ENCODE results near the gene MRPS7. TPM values are rescaled to one million over a fixed set of nuclear protein-coding genes. Genes with fewer than 3 reads are reported as not detected.

The MRPS7 gene
- total RNA-seq, 3 donors from 2014 or later, result 37.0 to 46.5 (median 40.1) TPM

- H3K27ac ChIP-seq, result no peak overlapping the region
- H3K9me3 ChIP-seq, result no peaks in the 10 kb centered on the region
- no peaks in the 10 kb centered on the region for H3K4me1 ChIP-seq
- no peaks in the 10 kb centered on the region for H3K36me3 ChIP-seq
- H3K4me3 ChIP-seq, result no peak overlapping the region
- intact Hi-C loops (cut with DNase I; ENCODE audit: low total_unique reads), result no loop called here
- DNase-seq (ENCODE audit: low spot score in 2 of 2), result no peak
- TF ChIP-seq CTCF (IDR thresholded peaks at IDR 0.05) (no peak), POLR2A (IDR thresholded peaks at IDR 0.05) (no peak), POLR2AphosphoS5 (IDR thresholded peaks at IDR 0.05) (no peak)
- no peaks in the 10 kb centered on the region for H3K27me3 ChIP-seq
Observed at GRCh38 chr17:75285123-75285522, 23.4 kb downstream of the MRPS7 start.

GRCh38 chr17:75287221-75287620 is 25.5 kb downstream of the MRPS7 start:
- intact Hi-C loops (cut with DNase I; ENCODE audit: low total_unique reads), result no loop called here
- DNase-seq (ENCODE audit: low spot score in 2 of 2), result no peak
- Histone ChIP-seq H3K36me3 (no peaks in the 10 kb centered on the region), H3K27me3 (no peaks in the 10 kb centered on the region), H3K4me3 (no peak overlapping the region), H3K4me1 (no peaks in the 10 kb centered on the region), H3K9me3 (no peaks in the 10 kb centered on the region), H3K27ac (no peak overlapping the region)
- TF ChIP-seq CTCF (IDR thresholded peaks at IDR 0.05) (no peak), POLR2A (IDR thresholded peaks at IDR 0.05) (no peak), POLR2AphosphoS5 (IDR thresholded peaks at IDR 0.05) (no peak)

- intact Hi-C loops (cut with DNase I; ENCODE audit: low total_unique reads), result no loop called here
- Histone ChIP-seq H3K4me3 (peak overlapping the region; percentile 69 to 82 (median 71)), H3K27me3 (no peaks in the 10 kb centered on the region), H3K9me3 (no peaks in the 10 kb centered on the region), H3K36me3 (no peaks in the 10 kb centered on the region), H3K4me1 (no peaks in the 10 kb centered on the region), H3K27ac (peak overlapping the region in 1 of 2 donors; percentile 92)
- TF ChIP-seq POLR2A (IDR thresholded peaks at IDR 0.05) (no peak), POLR2AphosphoS5 (IDR thresholded peaks at IDR 0.05) (no peak), CTCF (IDR thresholded peaks at IDR 0.05) (no peak)
- DNase-seq (ENCODE audit: low spot score in 2 of 2), result no peak
Observed at GRCh38 chr17:75288359-75288758, 26.7 kb downstream of the MRPS7 start.

- Histone ChIP-seq H3K4me3 (peak overlapping the region; percentile 69 to 82 (median 71)), H3K9me3 (no peaks in the 10 kb centered on the region), H3K36me3 (no peaks in the 10 kb centered on the region), H3K27ac (peak overlapping the region; percentile 92 to 94), H3K27me3 (no peaks in the 10 kb centered on the region), H3K4me1 (no peaks in the 10 kb centered on the region)
- intact Hi-C loops (cut with DNase I; ENCODE audit: low total_unique reads), result no loop called here
- TF ChIP-seq POLR2A (IDR thresholded peaks at IDR 0.05) (no peak), POLR2AphosphoS5 (IDR thresholded peaks at IDR 0.05) (no peak), CTCF (IDR thresholded peaks at IDR 0.05) (no peak)
- peak in 1 of 2 donors; percentile 46 for DNase-seq (ENCODE audit: low spot score in 2 of 2)
Observed at GRCh38 chr17:75288770-75289114, 27.1 kb downstream of the MRPS7 start.

- no peaks in the 10 kb centered on the region for H3K4me1 ChIP-seq
- intact Hi-C loops (cut with DNase I; ENCODE audit: low total_unique reads), result no loop called here
- peak; percentile 33 for TF ChIP-seq POLR2A (IDR thresholded peaks at IDR 0.05)
- TF ChIP-seq CTCF (IDR thresholded peaks at IDR 0.05), result no peak
- peak; percentile 74 to 84 (median 75) for TF ChIP-seq POLR2AphosphoS5 (IDR thresholded peaks at IDR 0.05)
- H3K36me3 ChIP-seq, result no peaks in the 10 kb centered on the region
- peak within 1 kb of the TSS; percentile 69 to 82 (median 71) for H3K4me3 ChIP-seq
- H3K27ac ChIP-seq, result peak within 1 kb of the TSS; percentile 92 to 94
- no peaks in the 10 kb centered on the region for H3K27me3 ChIP-seq
- no peaks in the 10 kb centered on the region for H3K9me3 ChIP-seq
- DNase-seq (ENCODE audit: low spot score in 2 of 2), result peak; percentile 97 to 98
Observed at GRCh38 chr17:75289115-75289831, 27.6 kb downstream of the MRPS7 start, which contains the start of gene SLC25A19. TSS of gene SLC25A19 (minus strand) at chr17:75289433. CDS start at chr17:75286764, 2,669 bp downstream.

All from breast epithelium (tissue), 4 donors.